Neural cell (in vitro differentiated cells): ENCODE results near the gene SIKE1. TPM values are rescaled to one million over a fixed set of nuclear protein-coding genes. Genes with fewer than 3 reads are reported as not detected.

ENCODE experiments used
- H2AFZ ChIP-seq: fragments of 200-600, 300-800 bp; sonication (generic), shearing (Covaris generic); 2 replicates; pipeline ENCODE4 v1.6.0; 2014; ENCODE audit warnings: low read depth, mild to moderate bottlenecking, antibody characterized with exemption, low read length, moderate library complexity
- H3F3A ChIP-seq: fragments of 200-600 bp; shearing (Covaris generic); 2 replicates; pipeline ENCODE4 v1.6.1; 2016; ENCODE audit warnings: mild to moderate bottlenecking, moderate library complexity, mixed read lengths, antibody characterized with exemption, low read length; ENCODE audit not compliant: insufficient read depth, poor library complexity, severe bottlenecking
- H3K27ac ChIP-seq: fragments of 200-600, 300-800 bp; sonication (generic), shearing (Covaris generic); 2 replicates; pipeline ENCODE4 v1.5.1; 2014; ENCODE audit warnings: mild to moderate bottlenecking, low read length, moderate library complexity
- H3K27me3 ChIP-seq: fragments of 300-800, 200-600 bp; sonication (generic), shearing (Covaris generic); 2 replicates; pipeline ENCODE4 v1.6.0; 2014; ENCODE audit warnings: mild to moderate bottlenecking, low read depth, low read length, moderate library complexity; ENCODE audit not compliant: insufficient read depth
- H3K36me3 ChIP-seq: fragments of 300-800, 200-600 bp; sonication (generic), shearing (Covaris generic); 2 replicates; pipeline ENCODE4 v1.5.1; 2014; ENCODE audit warnings: mild to moderate bottlenecking, antibody characterized with exemption, low read length, moderate library complexity; ENCODE audit not compliant: insufficient read depth
- H3K4me2 ChIP-seq: fragments of 300-800, 200-600 bp; sonication (generic), shearing (Covaris generic); 2 replicates; pipeline ENCODE4 v1.6.0; 2014; ENCODE audit warnings: mild to moderate bottlenecking, low read length
- H3K4me3 ChIP-seq: fragments of 300-800, 200-600 bp; sonication (generic), shearing (Covaris generic); 2 replicates; pipeline ENCODE4 v1.5.1; 2014; ENCODE audit warnings: mild to moderate bottlenecking, low read length, moderate library complexity
- H3K79me2 ChIP-seq: fragments of 200-600 bp; shearing (Covaris generic); replicated peaks from 2 replicates; pipeline ENCODE4 v1.6.0; 2014; ENCODE audit warnings: mild to moderate bottlenecking, low read length, moderate library complexity; ENCODE audit not compliant: insufficient read depth
- H3K9ac ChIP-seq: fragments of 300-800, 200-600 bp; sonication (generic), shearing (Covaris generic); 2 replicates; pipeline ENCODE4 v1.6.1; 2016; ENCODE audit warnings: mild to moderate bottlenecking, low read length, mixed read lengths
- H3K9me2 ChIP-seq: fragments of 200-600 bp; shearing (Covaris generic); 2 replicates; pipeline ENCODE4 v1.6.1; 2016; ENCODE audit warnings: mild to moderate bottlenecking, low read length, mixed read lengths; ENCODE audit not compliant: insufficient read depth
- H3K9me3 ChIP-seq: fragments of 200-600, 300-800 bp; sonication (generic), shearing (Covaris generic); 2 replicates; pipeline ENCODE4 v1.6.1; 2016; ENCODE audit warnings: mild to moderate bottlenecking, mixed run types, low read length, moderate library complexity, mixed read lengths
- H4K20me1 ChIP-seq: fragments of 200-600 bp; shearing (Covaris generic); 2 replicates; pipeline ENCODE4 v1.6.1; 2016; ENCODE audit warnings: mild to moderate bottlenecking, mixed run types; ENCODE audit not compliant: insufficient read depth
- CTCF ChIP-seq: fragments of 450-650 bp; IDR thresholded peaks from 2 replicates; pipeline ENCODE4 v1.5.1; 2014; ENCODE audit warnings: antibody characterized with exemption, mild to moderate bottlenecking, moderate library complexity; ENCODE audit not compliant: poor library complexity, severe bottlenecking
- EP300 ChIP-seq: fragments of 450-650 bp; conservative IDR thresholded peaks from 2 replicates; pipeline ENCODE4 v1.6.1; 2014; ENCODE audit warnings: antibody characterized with exemption, mild to moderate bottlenecking, moderate library complexity; ENCODE audit not compliant: poor library complexity, severe bottlenecking
- EZH2 ChIP-seq: fragments of 200-600, 300-800 bp; shearing (Covaris generic), sonication (generic); IDR thresholded peaks from 2 replicates; pipeline ENCODE4 v1.6.1; 2014; ENCODE audit warnings: antibody characterized with exemption, low read length, borderline replicate concordance, mild to moderate bottlenecking; ENCODE audit not compliant: insufficient read depth, poor library complexity, severe bottlenecking
- MXI1 ChIP-seq: fragments of 450-650 bp; conservative IDR thresholded peaks from 2 replicates; pipeline ENCODE4 v1.6.1; 2014; ENCODE audit warnings: antibody characterized with exemption, mild to moderate bottlenecking; ENCODE audit not compliant: poor library complexity, severe bottlenecking
- POLR2AphosphoS5 ChIP-seq: IDR thresholded peaks from 2 replicates; pipeline ENCODE4 v1.6.1; 2012
- RAD21 ChIP-seq: fragments of 450-650 bp; conservative IDR thresholded peaks from 2 replicates; pipeline ENCODE4 v1.6.1; 2014; ENCODE audit warnings: antibody characterized with exemption, mild to moderate bottlenecking, moderate library complexity
- REST ChIP-seq: IDR thresholded peaks from 2 replicates; pipeline ENCODE4 v1.6.1; 2012; ENCODE audit warnings: borderline replicate concordance
- SMC3 ChIP-seq: fragments of 450-650 bp; conservative IDR thresholded peaks from 2 replicates; pipeline ENCODE4 v1.6.1; 2014; ENCODE audit warnings: antibody characterized with exemption, mild to moderate bottlenecking, moderate library complexity; ENCODE audit not compliant: poor library complexity
- TAF1 ChIP-seq: IDR thresholded peaks from 2 replicates; pipeline ENCODE4 v1.6.1; 2012; ENCODE audit warnings: low read depth
- polyA plus RNA-seq: library from polyadenylated mRNA; depleted of rRNA; stranded (reverse); fragments of >200 nt; gene quantifications from 2 replicates; pipeline ENCODE4 v1.2.3, GENCODE V29; 2014

Gene SIKE1
- polyA plus RNA-seq, 1 donor from 2014 or later: 49.1 TPM

- Histone ChIP-seq H3K9ac (no peak overlapping the region), H3K4me3 (no peak overlapping the region), H2AFZ (no peak overlapping the region), H3K4me2 (no peak overlapping the region), H3K36me3 (peaks cover 4% of the 10 kb centered on the region), H3K9me2 (no peaks in the 10 kb centered on the region), H3F3A (no peaks in the 10 kb centered on the region), H3K9me3 (no peaks in the 10 kb centered on the region), H3K27ac (no peak overlapping the region), H3K27me3 (no peaks in the 10 kb centered on the region), H4K20me1 (peaks cover 9% of the 10 kb centered on the region), H3K79me2 (peaks cover 95% of the 10 kb centered on the region)
- TF ChIP-seq POLR2AphosphoS5: no peak
- TF ChIP-seq REST: no peak
- TF ChIP-seq TAF1: no peak
- TF ChIP-seq EZH2: no peak
- TF ChIP-seq EP300: no peak
- no peak for TF ChIP-seq CTCF
- no peak for TF ChIP-seq MXI1
- no peak for TF ChIP-seq SMC3
Measured at GRCh38 chr1:114741963-114742746, 38.3 kb downstream of the SIKE1 start.

GRCh38 chr1:114740331-114740730 is 40.2 kb downstream of the SIKE1 start:
- Histone ChIP-seq H3K4me2 (no peak overlapping the region), H3K27ac (no peak overlapping the region), H3K36me3 (peaks cover 9% of the 10 kb centered on the region), H3K4me3 (no peak overlapping the region), H3K79me2 (peaks cover 79% of the 10 kb centered on the region), H3K27me3 (no peaks in the 10 kb centered on the region), H3K9ac (no peak overlapping the region), H3K9me2 (no peaks in the 10 kb centered on the region), H3K9me3 (no peaks in the 10 kb centered on the region), H4K20me1 (peaks cover 5% of the 10 kb centered on the region), H3F3A (no peaks in the 10 kb centered on the region), H2AFZ (no peak overlapping the region)
- TF ChIP-seq MXI1 (no peak), EP300 (no peak), RAD21 (no peak), CTCF (no peak), EZH2 (no peak), REST (no peak), POLR2AphosphoS5 (no peak), TAF1 (no peak), SMC3 (no peak)
